IPS DF 6.9 (cell line): ENCODE results near the gene EPB41L3.

Source experiments
- DNase-seq: peaks from one replicate; pipeline ENCODE4 v3.0.0-alpha.2; 2013; ENCODE audit warnings: low read depth, low spot score
- H3K27ac ChIP-seq: one replicate; pipeline ENCODE4 v1.5.1; 2013; ENCODE audit warnings: low read length, control low read depth
- H3K27me3 ChIP-seq: 2 replicates; pipeline ENCODE4 v1.6.1; 2013; ENCODE audit warnings: mild to moderate bottlenecking, low read length; ENCODE audit not compliant: control insufficient read depth, insufficient read depth
- H3K36me3 ChIP-seq: 2 replicates; pipeline ENCODE4 v1.6.1; 2013; ENCODE audit warnings: low read length; ENCODE audit not compliant: control insufficient read depth, insufficient read depth
- H3K4me1 ChIP-seq: 2 replicates; pipeline ENCODE4 v1.6.1; 2013; ENCODE audit warnings: low read length; ENCODE audit not compliant: control insufficient read depth, insufficient read depth
- H3K4me3 ChIP-seq: 2 replicates; pipeline ENCODE4 v1.5.1; 2013; ENCODE audit warnings: mild to moderate bottlenecking, low read length
- H3K9me3 ChIP-seq: 2 replicates; pipeline ENCODE4 v1.6.1; 2013; ENCODE audit warnings: low read length, inconsistent platforms; ENCODE audit not compliant: control insufficient read depth, insufficient read depth
- WGBS: extraction: QIAGEN DNeasy Blood & Tissue Kit; methylation state at CpG from one replicate; pipeline ENCODE4 v1.1.7; 2013; ENCODE audit warnings: mixed read lengths, missing lambda C conversion rate; ENCODE audit not compliant: insufficient read length, insufficient coverage; 5-methylcytosine and 5-hydroxymethylcytosine counted together

Gene EPB41L3

GRCh38 chr18:5476961-5477800 lies 66.6 kb downstream of the EPB41L3 start:
- H3K36me3 ChIP-seq = no peaks in the 10 kb centered on the region
- no peaks in the 10 kb centered on the region; the same call in 1 of the 2 replicates for H3K4me1 ChIP-seq
- DNase-seq = no peak
- H3K4me3 ChIP-seq = no peak overlapping the region
- H3K27ac ChIP-seq = no peak overlapping the region
- no CpG with 5 or more reads among the region's 6 CpGs for WGBS
- no peaks in the 10 kb centered on the region for H3K27me3 ChIP-seq
- H3K9me3 ChIP-seq = no peaks in the 10 kb centered on the region

DNA sequence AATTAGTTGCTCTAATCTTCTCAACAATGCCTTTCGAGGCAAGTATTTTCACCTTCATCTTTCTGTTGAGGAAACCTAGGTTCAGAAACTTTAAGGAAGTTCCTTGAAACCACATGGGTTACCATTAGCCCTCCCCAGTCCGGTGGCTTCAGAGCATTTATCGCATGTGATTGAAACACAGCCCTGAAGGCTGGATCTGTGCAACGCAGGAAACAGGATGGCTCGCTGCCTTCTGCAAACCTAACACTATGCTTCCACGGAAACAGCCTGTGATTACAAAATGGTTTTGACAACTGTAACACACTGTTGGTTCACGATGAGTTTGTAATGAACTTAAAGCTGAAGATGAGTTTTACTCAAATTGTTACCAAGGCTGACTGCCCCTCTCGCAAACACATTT lies 68.5 kb downstream of the EPB41L3 start:
- Histone ChIP-seq H3K27me3 (no peaks in the 10 kb centered on the region), H3K27ac (no peak overlapping the region), H3K4me1 (no peaks in the 10 kb centered on the region; the same call in 1 of the 2 replicates), H3K9me3 (no peaks in the 10 kb centered on the region), H3K4me3 (no peak overlapping the region), H3K36me3 (no peaks in the 10 kb centered on the region)
- DNase-seq = no peak
- no CpG with 5 or more reads among the region's 8 CpGs for WGBS

DNA sequence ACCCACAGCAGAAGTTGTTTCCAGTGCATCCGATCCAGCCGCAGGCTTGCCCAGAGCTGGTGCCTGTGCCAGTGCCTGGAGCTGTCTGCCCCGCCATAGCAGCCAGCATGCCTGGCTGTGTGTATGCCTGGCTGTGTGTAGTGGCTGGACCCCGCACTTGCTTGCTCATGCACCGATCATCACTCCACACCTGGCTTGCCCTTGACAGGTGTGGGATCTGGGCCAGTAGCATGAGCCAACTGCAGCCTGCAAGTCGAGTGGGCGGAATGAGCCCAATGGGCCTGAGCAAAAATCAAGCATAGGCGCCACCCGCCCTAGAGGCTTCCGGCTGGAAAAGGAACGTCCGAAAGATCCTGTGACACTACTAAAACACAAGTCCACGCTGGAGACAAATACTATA lies 74.5 kb downstream of the EPB41L3 start:
- no peaks in the 10 kb centered on the region for H3K36me3 ChIP-seq
- H3K9me3 ChIP-seq = no peaks in the 10 kb centered on the region
- H3K27ac ChIP-seq = no peak overlapping the region
- WGBS = no CpG with 5 or more reads among the region's 13 CpGs
- H3K4me1 ChIP-seq = no peaks in the 10 kb centered on the region
- no peak overlapping the region for H3K4me3 ChIP-seq
- DNase-seq = no peak
- H3K27me3 ChIP-seq = no peaks in the 10 kb centered on the region

DNA sequence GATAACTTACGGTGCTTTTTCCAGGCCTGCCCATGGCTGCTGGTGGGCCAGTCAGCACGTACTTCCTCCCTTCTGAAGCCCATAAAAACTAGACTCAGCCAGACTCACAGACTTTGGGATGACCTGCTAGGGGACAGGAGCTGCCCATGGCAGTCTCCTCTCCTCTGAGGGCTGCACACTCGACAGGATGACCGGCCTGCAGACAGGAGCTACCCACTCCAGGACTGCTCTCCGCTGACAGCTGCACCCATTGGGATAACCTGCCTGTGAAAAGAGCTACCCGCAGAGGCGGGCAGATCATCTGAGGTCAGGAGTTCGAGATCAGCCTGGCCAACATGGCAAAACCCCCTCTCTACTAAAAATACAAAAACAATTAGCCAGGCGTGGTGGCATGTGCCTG lies 75.4 kb downstream of the EPB41L3 start:
- no peaks in the 10 kb centered on the region for H3K36me3 ChIP-seq
- WGBS = no CpG with 5 or more reads among the region's 9 CpGs
- no peak for DNase-seq
- H3K4me1 ChIP-seq = no peaks in the 10 kb centered on the region
- no peak overlapping the region for H3K27ac ChIP-seq
- H3K4me3 ChIP-seq = no peak overlapping the region
- H3K9me3 ChIP-seq = no peaks in the 10 kb centered on the region
- H3K27me3 ChIP-seq = no peaks in the 10 kb centered on the region

GRCh38 chr18:5467671-5468070 lies 76.1 kb downstream of the EPB41L3 start:
- no peaks in the 10 kb centered on the region for H3K9me3 ChIP-seq
- WGBS = no CpG with 5 or more reads among the region's 6 CpGs
- H3K4me1 ChIP-seq = no peaks in the 10 kb centered on the region
- no peak overlapping the region for H3K4me3 ChIP-seq
- no peak for DNase-seq
- no peaks in the 10 kb centered on the region for H3K36me3 ChIP-seq
- no peaks in the 10 kb centered on the region for H3K27me3 ChIP-seq
- no peak overlapping the region for H3K27ac ChIP-seq

DNA sequence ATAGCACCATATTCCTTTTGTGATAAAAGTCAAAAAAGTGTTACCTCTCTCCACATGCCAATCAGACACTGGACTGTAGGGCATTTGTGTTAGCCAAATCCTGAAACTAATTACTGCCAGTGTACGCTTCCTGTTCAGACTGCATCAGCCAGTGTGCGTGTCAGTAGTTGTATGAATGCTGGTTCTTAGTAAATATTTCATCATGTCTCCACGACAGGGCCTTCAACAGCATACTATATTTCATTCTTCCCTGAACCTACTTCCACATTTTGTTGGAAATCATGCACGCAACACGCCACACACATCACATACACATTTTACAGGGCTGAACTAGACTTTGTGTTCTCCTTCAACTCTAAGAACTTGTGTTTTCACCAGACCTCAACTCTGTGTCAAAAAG lies 77.5 kb downstream of the EPB41L3 start:
- DNase-seq = no peak
- no peaks in the 10 kb centered on the region for H3K9me3 ChIP-seq
- H3K27ac ChIP-seq = no peak overlapping the region
- no peaks in the 10 kb centered on the region for H3K4me1 ChIP-seq
- WGBS = no CpG with 5 or more reads among the region's 5 CpGs
- H3K4me3 ChIP-seq = no peak overlapping the region
- no peaks in the 10 kb centered on the region for H3K36me3 ChIP-seq
- no peaks in the 10 kb centered on the region for H3K27me3 ChIP-seq

- DNase-seq = no peak
- H3K27ac ChIP-seq = no peak overlapping the region
- no peaks in the 10 kb centered on the region for H3K9me3 ChIP-seq
- H3K4me3 ChIP-seq = no peak overlapping the region
- no peaks in the 10 kb centered on the region for H3K4me1 ChIP-seq
- no peaks in the 10 kb centered on the region for H3K36me3 ChIP-seq
- H3K27me3 ChIP-seq = no peaks in the 10 kb centered on the region
- WGBS = no CpG with 5 or more reads among the region's 2 CpGs
Measured at GRCh38 chr18:5464251-5464650, 79.5 kb downstream of the EPB41L3 start.

- Histone ChIP-seq H3K9me3 (no peaks in the 10 kb centered on the region), H3K4me3 (no peak overlapping the region), H3K27ac (no peak overlapping the region), H3K27me3 (no peaks in the 10 kb centered on the region), H3K36me3 (no peaks in the 10 kb centered on the region), H3K4me1 (no peaks in the 10 kb centered on the region)
- no CpG with 5 or more reads among the region's 8 CpGs for WGBS
- no peak for DNase-seq
Measured at GRCh38 chr18:5463831-5464230, 80.0 kb downstream of the EPB41L3 start.

DNA sequence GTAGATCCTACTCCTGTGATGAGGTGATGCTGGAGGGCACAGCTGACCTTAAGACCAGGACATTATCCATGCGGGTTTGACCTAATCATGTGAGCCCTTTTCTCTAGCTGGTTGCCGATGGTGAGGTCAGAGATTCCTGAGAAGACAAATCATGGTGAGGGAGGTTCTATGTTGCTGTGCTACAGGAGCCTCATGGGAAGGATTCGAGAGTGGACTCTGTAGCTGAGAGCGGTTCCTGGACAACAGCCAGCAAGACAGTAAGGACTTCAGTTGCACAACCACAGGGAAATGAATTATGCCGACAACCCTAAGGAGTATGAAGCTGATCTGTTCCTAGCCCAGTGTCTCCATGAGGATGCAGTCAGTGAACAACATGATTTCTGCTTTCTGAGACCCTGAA lies 80.4 kb downstream of the EPB41L3 start:
- H3K9me3 ChIP-seq = no peaks in the 10 kb centered on the region
- H3K27me3 ChIP-seq = no peaks in the 10 kb centered on the region
- H3K36me3 ChIP-seq = no peaks in the 10 kb centered on the region
- DNase-seq = no peak
- no CpG with 5 or more reads among the region's 5 CpGs for WGBS
- H3K4me3 ChIP-seq = no peak overlapping the region
- H3K27ac ChIP-seq = no peak overlapping the region
- H3K4me1 ChIP-seq = no peaks in the 10 kb centered on the region

DNA sequence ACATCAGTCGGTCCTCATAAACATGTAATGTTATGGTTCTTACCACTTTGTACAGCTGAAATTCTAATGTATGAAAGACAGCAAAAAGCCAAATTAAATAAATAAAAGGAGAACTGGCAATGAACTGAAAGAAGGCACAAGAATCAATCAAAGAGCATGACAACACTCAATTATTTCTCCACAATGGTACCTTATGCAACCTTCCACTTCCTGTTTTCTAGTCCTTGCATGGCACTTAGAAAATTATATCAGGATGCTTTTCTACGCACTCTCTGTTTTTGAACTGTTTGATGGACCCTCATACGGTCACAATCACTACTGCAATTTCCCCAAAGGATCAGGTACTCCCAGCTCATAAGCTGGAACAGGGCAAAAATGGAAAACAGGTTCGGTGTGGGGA lies 81.6 kb downstream of the EPB41L3 start:
- H3K27ac ChIP-seq = no peak overlapping the region
- no peaks in the 10 kb centered on the region for H3K27me3 ChIP-seq
- DNase-seq = no peak
- no CpG with 5 or more reads among the region's 4 CpGs for WGBS
- no peaks in the 10 kb centered on the region for H3K9me3 ChIP-seq
- no peaks in the 10 kb centered on the region for H3K4me1 ChIP-seq
- H3K36me3 ChIP-seq = no peaks in the 10 kb centered on the region
- H3K4me3 ChIP-seq = no peak overlapping the region

DNA sequence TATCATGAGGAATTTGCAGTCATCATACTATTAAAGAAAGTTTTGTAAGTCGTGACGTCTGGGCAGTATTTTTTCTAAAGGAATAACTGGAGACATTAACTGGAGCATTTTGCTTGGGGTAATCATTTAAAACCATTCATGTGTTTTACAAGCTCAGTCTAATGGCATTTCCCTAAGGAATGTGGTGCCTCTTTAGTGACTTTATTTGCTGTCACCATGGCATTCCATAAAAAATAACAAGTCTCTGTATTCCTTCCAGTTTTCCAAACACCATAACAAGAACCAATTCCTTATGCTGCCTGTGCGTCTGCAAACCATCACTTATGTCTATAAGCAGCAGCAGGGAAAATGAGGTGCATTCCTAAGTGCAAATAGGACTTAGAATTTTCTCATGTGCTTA lies 82.8 kb downstream of the EPB41L3 start:
- H3K27me3 ChIP-seq = no peaks in the 10 kb centered on the region
- WGBS = no CpG with 5 or more reads among the region's 3 CpGs
- no peak for DNase-seq
- H3K27ac ChIP-seq = no peak overlapping the region
- no peaks in the 10 kb centered on the region for H3K9me3 ChIP-seq
- H3K4me1 ChIP-seq = 0 out of 2 replicates have a peak, but pooled peaks cover 2% of the 10 kb centered on the region
- no peak overlapping the region for H3K4me3 ChIP-seq
- H3K36me3 ChIP-seq = no peaks in the 10 kb centered on the region
